ENCODE data around the gene ANKRD61.
"Not testable (repeated sequence)": the region's sequence is repeated elsewhere in the genome, so short reads cannot be mapped to it uniquely, and the experiment has no call there.

GRCh38 chr7:6010370-6010769, 20.8 kb upstream of the ANKRD61 start:
- peak in 1 of 2 donors; percentile 11 for TF ChIP-seq POLR2A (IDR thresholded peaks at IDR 0.05)
- TF ChIP-seq, protein P1, sequence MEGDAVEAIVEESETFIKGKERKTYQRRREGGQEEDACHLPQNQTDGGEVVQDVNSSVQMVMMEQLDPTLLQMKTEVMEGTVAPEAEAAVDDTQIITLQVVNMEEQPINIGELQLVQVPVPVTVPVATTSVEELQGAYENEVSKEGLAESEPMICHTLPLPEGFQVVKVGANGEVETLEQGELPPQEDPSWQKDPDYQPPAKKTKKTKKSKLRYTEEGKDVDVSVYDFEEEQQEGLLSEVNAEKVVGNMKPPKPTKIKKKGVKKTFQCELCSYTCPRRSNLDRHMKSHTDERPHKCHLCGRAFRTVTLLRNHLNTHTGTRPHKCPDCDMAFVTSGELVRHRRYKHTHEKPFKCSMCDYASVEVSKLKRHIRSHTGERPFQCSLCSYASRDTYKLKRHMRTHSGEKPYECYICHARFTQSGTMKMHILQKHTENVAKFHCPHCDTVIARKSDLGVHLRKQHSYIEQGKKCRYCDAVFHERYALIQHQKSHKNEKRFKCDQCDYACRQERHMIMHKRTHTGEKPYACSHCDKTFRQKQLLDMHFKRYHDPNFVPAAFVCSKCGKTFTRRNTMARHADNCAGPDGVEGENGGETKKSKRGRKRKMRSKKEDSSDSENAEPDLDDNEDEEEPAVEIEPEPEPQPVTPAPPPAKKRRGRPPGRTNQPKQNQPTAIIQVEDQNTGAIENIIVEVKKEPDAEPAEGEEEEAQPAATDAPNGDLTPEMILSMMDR (IDR thresholded peaks at IDR 0.05 in 4 of 5, conservative IDR thresholded peaks at IDR 0.05 in 1 of 5), result not testable (repeated sequence)
